Stimulated activated CD8-positive, alpha-beta memory T cell treated with anti-CD3 and anti-CD28 coated beads, Interleukin-12 subunit alpha, Interleukin-12 subunit beta, amount 100 ng/mL, for 24 hours (primary cell): ENCODE data around the gene KCND2.

Experiments
- DNase-seq: peaks from one replicate; pipeline ENCODE4 v3.0.0-alpha.2; 2020; ENCODE audit errors: extremely low read depth

Gene KCND2

GRCh38 chr7:120311028-120311788 is 38.2 kb downstream of the KCND2 start:
- no peak for DNase-seq

GRCh38 chr7:120320218-120320961 is 47.4 kb downstream of the KCND2 start:
- DNase-seq, result no peak

GRCh38 chr7:120327054-120327453 is 54.1 kb downstream of the KCND2 start:
- no peak for DNase-seq

GRCh38 chr7:120332433-120332832 is 59.5 kb downstream of the KCND2 start:
- no peak for DNase-seq

GRCh38 chr7:120334475-120334874 is 61.5 kb downstream of the KCND2 start:
- no peak for DNase-seq

- DNase-seq, result no peak
Measured at GRCh38 chr7:120337308-120337907, 64.4 kb downstream of the KCND2 start.

- no peak for DNase-seq
Measured at GRCh38 chr7:120344276-120344675, 71.3 kb downstream of the KCND2 start.

- no peak for DNase-seq
Measured at GRCh38 chr7:120353171-120353570, 80.2 kb downstream of the KCND2 start.

GRCh38 chr7:120360918-120361317 is 87.9 kb downstream of the KCND2 start:
- no peak for DNase-seq

- no peak for DNase-seq
Measured at GRCh38 chr7:120363414-120363813, 90.4 kb downstream of the KCND2 start.

- DNase-seq, result no peak
Measured at GRCh38 chr7:120370954-120371353, 98.0 kb downstream of the KCND2 start.

GRCh38 chr7:120373174-120373573 is 100.2 kb downstream of the KCND2 start:
- no peak for DNase-seq

GRCh38 chr7:120394595-120394994 is 121.6 kb downstream of the KCND2 start:
- no peak for DNase-seq

- DNase-seq, result no peak
Measured at GRCh38 chr7:120395526-120396019, 122.6 kb downstream of the KCND2 start.

GRCh38 chr7:120398284-120399000 is 125.5 kb downstream of the KCND2 start:
- no peak for DNase-seq

GRCh38 chr7:120400806-120401455 is 128.0 kb downstream of the KCND2 start:
- no peak for DNase-seq

GRCh38 chr7:120402079-120402767 is 129.2 kb downstream of the KCND2 start:
- no peak for DNase-seq

GRCh38 chr7:120402801-120403200 is 129.8 kb downstream of the KCND2 start:
- no peak for DNase-seq

GRCh38 chr7:120404042-120404441 is 131.1 kb downstream of the KCND2 start:
- no peak for DNase-seq

GRCh38 chr7:120405652-120406051 is 132.7 kb downstream of the KCND2 start:
- DNase-seq, result no peak

GRCh38 chr7:120407010-120407409 is 134.0 kb downstream of the KCND2 start:
- no peak for DNase-seq
